HEK293 (cell line): ENCODE measurements around the gene PLP2.
A peak's percentile ranks its signal among the peaks of the same experiment; 100 is the strongest.

ENCODE experiments used
- BCL6B ChIP-seq: fragments of 450-650 bp; formaldehyde crosslinking; IDR thresholded peaks from 2 replicates; pipeline ENCODE4 v1.5.1; 2017; ENCODE audit warnings: missing biosample characterization, missing genetic modification characterization
- GLI2 ChIP-seq: fragments of 450-650 bp; formaldehyde crosslinking; IDR thresholded peaks from 2 replicates; pipeline ENCODE4; 2017; ENCODE audit warnings: missing biosample characterization, missing genetic modification characterization, low read depth, borderline replicate concordance
- GLIS1 ChIP-seq: fragments of 450-650 bp; formaldehyde crosslinking; IDR thresholded peaks from 2 replicates; pipeline ENCODE4 v1.5.1; 2016; ENCODE audit warnings: missing biosample characterization, missing genetic modification characterization
- KLF17 ChIP-seq: fragments of 450-650 bp; formaldehyde crosslinking; IDR thresholded peaks from 2 replicates; pipeline ENCODE4 v1.5.1; 2016; ENCODE audit warnings: missing biosample characterization, missing genetic modification characterization
- MYNN ChIP-seq: fragments of 450-650 bp; formaldehyde crosslinking; IDR thresholded peaks from 2 replicates; pipeline ENCODE4 v1.5.1; 2016; ENCODE audit warnings: missing biosample characterization, missing genetic modification characterization, borderline replicate concordance
- MZF1 ChIP-seq: fragments of 450-650 bp; formaldehyde crosslinking; IDR thresholded peaks from 2 replicates; pipeline ENCODE4 v1.5.1; 2017; ENCODE audit warnings: missing biosample characterization, missing genetic modification characterization, borderline replicate concordance
- OSR2 ChIP-seq: fragments of 450-650 bp; formaldehyde crosslinking; IDR thresholded peaks from 2 replicates; pipeline ENCODE4 v1.5.1; 2016; ENCODE audit warnings: missing biosample characterization, missing genetic modification characterization
- OVOL3 ChIP-seq: fragments of 450-650 bp; formaldehyde crosslinking; IDR thresholded peaks from 2 replicates; pipeline ENCODE4 v1.5.1; 2016; ENCODE audit warnings: missing biosample characterization, missing genetic modification characterization
- PRDM4 ChIP-seq: fragments of 450-650 bp; formaldehyde crosslinking; IDR thresholded peaks from 2 replicates; pipeline ENCODE4 v1.5.1; 2017; ENCODE audit warnings: missing biosample characterization, missing genetic modification characterization
- SCRT1 ChIP-seq: fragments of 450-650 bp; formaldehyde crosslinking; IDR thresholded peaks from 2 replicates; pipeline ENCODE4 v1.5.1; 2016; ENCODE audit warnings: missing biosample characterization, missing genetic modification characterization, borderline replicate concordance
- TRIM28 ChIP-seq: IDR thresholded peaks from 2 replicates; pipeline ENCODE4 v1.6.1; 2011; ENCODE audit warnings: low read length, control low read depth, borderline replicate concordance
- ZBTB10 ChIP-seq: fragments of 450-650 bp; formaldehyde crosslinking; IDR thresholded peaks from 2 replicates; pipeline ENCODE4 v1.5.1; 2016; ENCODE audit warnings: missing biosample characterization, missing genetic modification characterization
- ZBTB26 ChIP-seq: fragments of 450-650 bp; formaldehyde crosslinking; optimal IDR thresholded peaks from 2 replicates; pipeline ENCODE3; 2016; ENCODE audit warnings: missing biosample characterization, mild to moderate bottlenecking, missing genetic modification characterization
- ZFHX2 ChIP-seq: fragments of 450-650 bp; formaldehyde crosslinking; conservative IDR thresholded peaks from 2 replicates; pipeline ENCODE4 v1.5.1; 2016; ENCODE audit warnings: missing biosample characterization, missing genetic modification characterization
- ZNF140 ChIP-seq: fragments of 450-650 bp; formaldehyde crosslinking; IDR thresholded peaks from 2 replicates; pipeline ENCODE4 v1.5.1; 2016; ENCODE audit warnings: missing biosample characterization, missing genetic modification characterization
- ZNF174 ChIP-seq: fragments of 450-650 bp; formaldehyde crosslinking; IDR thresholded peaks from 2 replicates; pipeline ENCODE4 v1.5.0; 2017; ENCODE audit warnings: missing biosample characterization, mild to moderate bottlenecking, missing genetic modification characterization
- ZNF18 ChIP-seq: fragments of 450-650 bp; formaldehyde crosslinking; IDR thresholded peaks from 2 replicates; pipeline ENCODE4 v1.5.1; 2016; ENCODE audit warnings: missing biosample characterization, missing genetic modification characterization
- ZNF248 ChIP-seq: fragments of 450-650 bp; formaldehyde crosslinking; IDR thresholded peaks from 2 replicates; pipeline ENCODE4 v1.5.1; 2017; ENCODE audit warnings: missing biosample characterization, missing genetic modification characterization
- ZNF26 ChIP-seq: fragments of 450-650 bp; formaldehyde crosslinking; IDR thresholded peaks from 2 replicates; pipeline ENCODE4 v1.5.1; 2016; ENCODE audit warnings: missing biosample characterization, missing genetic modification characterization
- ZNF266 ChIP-seq: fragments of 450-650 bp; formaldehyde crosslinking; IDR thresholded peaks from 2 replicates; pipeline ENCODE4 v1.5.1; 2016; ENCODE audit warnings: missing biosample characterization, missing genetic modification characterization, low read depth
- ZNF362 ChIP-seq: fragments of 450-650 bp; formaldehyde crosslinking; IDR thresholded peaks from 2 replicates; pipeline ENCODE4 v1.5.1; 2016; ENCODE audit warnings: missing biosample characterization, missing genetic modification characterization
- ZNF48 ChIP-seq: fragments of 450-650 bp; formaldehyde crosslinking; IDR thresholded peaks from 2 replicates; pipeline ENCODE4 v1.5.1; 2016; ENCODE audit warnings: missing biosample characterization, missing genetic modification characterization
- ZNF548 ChIP-seq: fragments of 450-650 bp; formaldehyde crosslinking; IDR thresholded peaks from 2 replicates; pipeline ENCODE4 v1.5.1; 2016; ENCODE audit warnings: missing biosample characterization, missing genetic modification characterization
- ZNF621 ChIP-seq: fragments of 450-650 bp; formaldehyde crosslinking; IDR thresholded peaks from 2 replicates; pipeline ENCODE4 v1.5.1; 2017; ENCODE audit warnings: missing biosample characterization, missing genetic modification characterization
- ZNF670 ChIP-seq: fragments of 450-650 bp; formaldehyde crosslinking; IDR thresholded peaks from 2 replicates; pipeline ENCODE4 v1.5.1; 2016; ENCODE audit warnings: missing biosample characterization, missing genetic modification characterization, low read depth
- ZNF777 ChIP-seq: fragments of 450-650 bp; formaldehyde crosslinking; IDR thresholded peaks from 2 replicates; pipeline ENCODE4 v1.5.1; 2017; ENCODE audit warnings: missing biosample characterization, missing genetic modification characterization, borderline replicate concordance
- ZNF791 ChIP-seq: fragments of 450-650 bp; formaldehyde crosslinking; IDR thresholded peaks from 2 replicates; pipeline ENCODE4 v1.5.1; 2016; ENCODE audit warnings: missing biosample characterization, missing genetic modification characterization
- ZNF792 ChIP-seq: fragments of 450-650 bp; formaldehyde crosslinking; IDR thresholded peaks from 2 replicates; pipeline ENCODE4 v1.5.1; 2016; ENCODE audit warnings: missing biosample characterization, missing genetic modification characterization

PLP2 gene

GRCh38 chrX:49172280-49172780 lies 632 bp downstream of the PLP2 start (continued):
- TF ChIP-seq ZNF670 (tag by site-specific recombination) (no peak), ZNF792 (tag by site-specific recombination) (no peak), ZNF621 (tag by site-specific recombination) (no peak), PRDM4 (no peak), KLF17 (tag by site-specific recombination) (no peak), ZBTB10 (tag by site-specific recombination) (peak; percentile 60; the same call in 1 of the 2 replicates), TRIM28 (no peak), ZNF26 (tag by site-specific recombination) (no peak), ZNF174 (tag by site-specific recombination) (no peak), ZNF791 (tag by site-specific recombination) (no peak), ZFHX2 (tag by site-specific recombination) (0 out of 2 replicates have a peak, but pooled peaks have one; percentile 15), ZNF362 (tag by site-specific recombination) (no peak), MZF1 (tag by site-specific recombination) (no peak), GLI2 (tag by site-specific recombination) (no peak), OVOL3 (tag by site-specific recombination) (no peak), OSR2 (tag by site-specific recombination) (no peak), MYNN (no peak), SCRT1 (no peak), ZNF248 (tag by site-specific recombination) (no peak), ZBTB26 (peak; percentile 55), ZNF140 (tag by site-specific recombination) (no peak), ZNF18 (tag by site-specific recombination) (0 out of 2 replicates have a peak, but pooled peaks have one; percentile 13), ZNF48 (tag by site-specific recombination) (no peak), BCL6B (tag by site-specific recombination) (no peak), ZNF266 (tag by site-specific recombination) (no peak), ZNF777 (tag by site-specific recombination) (no peak), ZNF548 (no peak), GLIS1 (tag by site-specific recombination) (peak; percentile 81)
